GM21447 (cell line): ENCODE measurements around the gene KCNH5.
"Not testable (repeated sequence)": the region's sequence is repeated elsewhere in the genome, so short reads cannot be mapped to it uniquely, and the experiment has no call there.

Experiments
- ATAC-seq: cut with Tn5 transposase; IDR thresholded peaks from one replicate; pipeline ENCODE4 v1.9.1; 2021; ENCODE audit not compliant: unreplicated experiment

KCNH5 gene

GRCh38 chr14:62894736-62895135 is 150.5 kb downstream of the KCNH5 start:
- ATAC-seq = no peak

GRCh38 chr14:62889364-62889763 is 155.9 kb downstream of the KCNH5 start:
- ATAC-seq = no peak

- ATAC-seq = no peak
Observed at GRCh38 chr14:62886461-62886860, 158.8 kb downstream of the KCNH5 start.

GRCh38 chr14:62885451-62885850 is 159.8 kb downstream of the KCNH5 start:
- no peak for ATAC-seq

- no peak for ATAC-seq
Observed at GRCh38 chr14:62882967-62883366, 162.3 kb downstream of the KCNH5 start.

- no peak for ATAC-seq
Observed at GRCh38 chr14:62866376-62866775, 178.9 kb downstream of the KCNH5 start.

GRCh38 chr14:62864588-62864987 is 180.7 kb downstream of the KCNH5 start:
- ATAC-seq = no peak

GRCh38 chr14:62858011-62858410 is 187.2 kb downstream of the KCNH5 start:
- ATAC-seq = not testable (repeated sequence)

GRCh38 chr14:62854951-62855350 is 190.3 kb downstream of the KCNH5 start:
- no peak for ATAC-seq

- ATAC-seq = no peak
Observed at GRCh38 chr14:62847168-62847567, 198.1 kb downstream of the KCNH5 start.

GRCh38 chr14:62844546-62844945 is 200.7 kb downstream of the KCNH5 start:
- ATAC-seq = no peak

- no peak for ATAC-seq
Observed at GRCh38 chr14:62824086-62824485, 221.2 kb downstream of the KCNH5 start.

- ATAC-seq = no peak
Observed at GRCh38 chr14:62819931-62820330, 225.3 kb downstream of the KCNH5 start.

GRCh38 chr14:62807636-62808035 is 237.6 kb downstream of the KCNH5 start:
- ATAC-seq = no peak

GRCh38 chr14:62800577-62800976 is 244.7 kb downstream of the KCNH5 start:
- ATAC-seq = no peak

- no peak for ATAC-seq
Observed at GRCh38 chr14:62796431-62796830, 248.8 kb downstream of the KCNH5 start.

- no peak for ATAC-seq
Observed at GRCh38 chr14:62792578-62792977, 252.7 kb downstream of the KCNH5 start.

- not testable (repeated sequence) for ATAC-seq
Observed at GRCh38 chr14:62781328-62781727, 263.9 kb downstream of the KCNH5 start.

GRCh38 chr14:62778852-62779251 is 266.4 kb downstream of the KCNH5 start:
- no peak for ATAC-seq

- ATAC-seq = no peak
Observed at GRCh38 chr14:62778310-62778709, 266.9 kb downstream of the KCNH5 start.

- no peak for ATAC-seq
Observed at GRCh38 chr14:62777510-62777909, 267.7 kb downstream of the KCNH5 start.

- ATAC-seq = no peak
Observed at GRCh38 chr14:62776300-62776699, 269.0 kb downstream of the KCNH5 start.

GRCh38 chr14:62768753-62769152 is 276.5 kb downstream of the KCNH5 start:
- no peak for ATAC-seq

- ATAC-seq = no peak
Observed at GRCh38 chr14:62763951-62764350, 281.3 kb downstream of the KCNH5 start.
